HG03135 (cell line): ENCODE results near the gene SPC24.
"Not testable (repeated sequence)": the region's sequence is repeated elsewhere in the genome, so short reads cannot be mapped to it uniquely, and the experiment has no call there.

Source experiments
- ATAC-seq: cut with Tn5 transposase; IDR thresholded peaks from one replicate; pipeline ENCODE4 v1.9.1; 2021; ENCODE audit warnings: mild to moderate bottlenecking, moderate library complexity; ENCODE audit not compliant: unreplicated experiment

Gene SPC24

GRCh38 chr19:11192957-11193939, 37.7 kb upstream of the SPC24 start:
- ATAC-seq: no peak

GRCh38 chr19:11191934-11192333, 36.4 kb upstream of the SPC24 start:
- no peak for ATAC-seq

GRCh38 chr19:11191273-11191755, 35.7 kb upstream of the SPC24 start:
- ATAC-seq: no peak

GRCh38 chr19:11190501-11190900, 34.9 kb upstream of the SPC24 start:
- no peak for ATAC-seq

- no peak for ATAC-seq
Measured at GRCh38 chr19:11187441-11187840, 31.9 kb upstream of the SPC24 start.

GRCh38 chr19:11182994-11183393, 27.4 kb upstream of the SPC24 start:
- no peak for ATAC-seq

- ATAC-seq: no peak
Measured at GRCh38 chr19:11181488-11181887, 25.9 kb upstream of the SPC24 start.

- ATAC-seq: not testable (repeated sequence)
Measured at GRCh38 chr19:11180975-11181374, 25.4 kb upstream of the SPC24 start.

GRCh38 chr19:11180346-11180745, 24.8 kb upstream of the SPC24 start:
- ATAC-seq: peak; percentile 11

- peak; percentile 58 for ATAC-seq
Measured at GRCh38 chr19:11179716-11180297, 24.2 kb upstream of the SPC24 start.

GRCh38 chr19:11179145-11179465, 23.5 kb upstream of the SPC24 start:
- ATAC-seq: not testable (repeated sequence)

GRCh38 chr19:11177592-11177991, 22.0 kb upstream of the SPC24 start:
- ATAC-seq: no peak

GRCh38 chr19:11176466-11177193, 21.0 kb upstream of the SPC24 start:
- no peak for ATAC-seq

GRCh38 chr19:11175920-11176319, 20.3 kb upstream of the SPC24 start:
- no peak for ATAC-seq

GRCh38 chr19:11174336-11174735, 18.8 kb upstream of the SPC24 start:
- no peak for ATAC-seq

- no peak for ATAC-seq
Measured at GRCh38 chr19:11173516-11174155, 18.1 kb upstream of the SPC24 start.

GRCh38 chr19:11172576-11172975, 17.0 kb upstream of the SPC24 start:
- no peak for ATAC-seq

GRCh38 chr19:11171144-11171543, 15.6 kb upstream of the SPC24 start:
- ATAC-seq: no peak

- ATAC-seq: no peak
Measured at GRCh38 chr19:11169896-11170678, 14.5 kb upstream of the SPC24 start.

GRCh38 chr19:11168568-11168967, 13.0 kb upstream of the SPC24 start:
- no peak for ATAC-seq
